ENCODE measurements around the gene ZNF19.

ZNF19 gene

GRCh38 chr16:71474864-71475263, 14.3 kb downstream of the ZNF19 start:
- DNase-seq (ENCODE audit: low spot score): no peak
- Histone ChIP-seq H3K4me3 (no peak overlapping the region), H3K27ac (no peak overlapping the region)
- TF ChIP-seq CTCF (IDR thresholded peaks at IDR 0.05): no peak

DNA sequence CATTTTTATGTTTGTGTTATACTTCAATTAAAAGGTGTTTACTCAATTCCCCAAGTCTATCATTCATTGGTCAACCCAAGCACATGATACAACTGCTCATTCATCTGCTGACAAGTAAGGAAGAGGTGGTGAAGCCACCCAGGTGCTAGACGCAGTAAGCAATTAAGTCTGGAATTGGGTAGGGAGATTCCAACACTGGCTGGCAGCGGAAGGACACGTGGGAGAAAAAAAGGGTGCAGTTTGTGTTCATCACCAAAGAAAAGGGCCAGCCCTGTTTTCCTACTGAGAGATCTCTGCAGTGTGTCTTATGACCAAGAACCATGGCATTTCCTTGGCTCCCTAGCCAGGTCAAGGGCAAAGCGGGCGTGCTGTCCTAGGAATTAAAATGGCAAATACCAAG, 15.2 kb downstream of the ZNF19 start:
- Histone ChIP-seq H3K27ac (no peak overlapping the region), H3K4me3 (no peak overlapping the region)
- no peak for DNase-seq (ENCODE audit: low spot score)
- no peak for TF ChIP-seq CTCF (IDR thresholded peaks at IDR 0.05)

DNA sequence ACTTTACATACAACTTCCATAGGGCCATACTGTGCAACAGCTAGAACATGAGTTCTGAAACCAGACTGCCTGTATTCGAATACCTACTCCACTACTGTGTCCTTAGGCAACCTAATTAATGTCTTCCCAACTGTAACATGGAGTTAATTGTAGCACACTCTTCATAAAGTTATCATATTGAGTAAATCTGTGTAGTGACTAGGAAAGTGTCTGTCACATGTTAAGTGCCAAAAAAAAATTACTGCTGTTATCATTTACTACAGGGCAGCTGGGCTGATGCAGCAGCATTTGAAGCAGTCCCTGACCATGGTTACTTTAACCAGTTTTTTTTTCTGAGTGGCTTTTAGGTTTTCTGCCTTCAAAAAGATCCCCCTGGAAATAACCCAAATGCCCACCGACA, 16.2 kb downstream of the ZNF19 start:
- Histone ChIP-seq H3K27ac (no peak overlapping the region), H3K4me3 (no peak overlapping the region)
- no peak for TF ChIP-seq CTCF (IDR thresholded peaks at IDR 0.05)
- DNase-seq (ENCODE audit: low spot score): no peak

DNA sequence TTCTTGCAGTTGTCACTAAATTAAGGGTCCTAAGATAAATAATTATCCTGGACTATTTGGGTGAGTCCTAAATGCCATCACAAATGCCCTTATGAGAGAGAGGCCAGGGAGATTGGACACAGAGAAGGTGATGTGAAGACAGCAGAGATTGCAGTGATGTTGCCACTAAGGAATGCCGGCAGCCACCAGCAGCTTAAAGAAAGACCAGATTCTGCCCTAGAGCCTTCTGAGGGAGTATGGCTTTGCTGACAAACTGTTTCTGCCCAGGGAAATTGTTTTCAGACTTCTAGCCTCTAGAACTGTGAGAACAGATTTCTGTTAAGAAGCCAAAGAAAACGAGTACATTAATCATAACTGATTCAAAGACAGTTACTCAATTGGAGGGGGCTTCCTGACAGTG, 17.1 kb downstream of the ZNF19 start:
- no peak for DNase-seq (ENCODE audit: low spot score)
- H3K4me3 ChIP-seq: no peak overlapping the region
- no peak overlapping the region for H3K27ac ChIP-seq
- no peak for TF ChIP-seq CTCF (IDR thresholded peaks at IDR 0.05)

DNA sequence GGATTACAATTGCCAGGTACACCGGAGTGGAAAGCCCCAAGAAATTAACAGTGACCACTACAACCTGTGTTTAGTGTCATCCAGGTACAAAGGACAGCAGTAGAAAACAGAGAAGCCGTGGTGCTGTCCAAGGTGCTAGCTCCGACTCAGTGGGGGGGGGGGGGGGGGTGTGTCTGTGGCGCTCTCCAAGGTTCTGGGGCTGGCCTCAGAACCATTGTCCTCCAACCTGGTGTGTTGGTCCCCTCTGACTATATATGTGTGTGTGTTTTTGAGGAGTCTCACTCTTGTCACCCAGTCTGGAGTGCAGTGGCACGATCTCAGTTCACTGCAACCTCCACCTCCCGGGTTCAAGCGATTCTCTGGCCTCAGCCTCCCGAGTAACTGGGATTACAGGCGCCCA, 21.3 kb downstream of the ZNF19 start:
- no peak overlapping the region for H3K4me3 ChIP-seq
- H3K27ac ChIP-seq: no peak overlapping the region
- TF ChIP-seq CTCF (IDR thresholded peaks at IDR 0.05): no peak
- DNase-seq (ENCODE audit: low spot score): no peak

- no peak for TF ChIP-seq CTCF (IDR thresholded peaks at IDR 0.05)
- DNase-seq (ENCODE audit: low spot score): no peak
- H3K27ac ChIP-seq: no peak overlapping the region
- H3K4me3 ChIP-seq: no peak overlapping the region
Observed at GRCh38 chr16:71464231-71464630, 24.9 kb downstream of the ZNF19 start.

DNA sequence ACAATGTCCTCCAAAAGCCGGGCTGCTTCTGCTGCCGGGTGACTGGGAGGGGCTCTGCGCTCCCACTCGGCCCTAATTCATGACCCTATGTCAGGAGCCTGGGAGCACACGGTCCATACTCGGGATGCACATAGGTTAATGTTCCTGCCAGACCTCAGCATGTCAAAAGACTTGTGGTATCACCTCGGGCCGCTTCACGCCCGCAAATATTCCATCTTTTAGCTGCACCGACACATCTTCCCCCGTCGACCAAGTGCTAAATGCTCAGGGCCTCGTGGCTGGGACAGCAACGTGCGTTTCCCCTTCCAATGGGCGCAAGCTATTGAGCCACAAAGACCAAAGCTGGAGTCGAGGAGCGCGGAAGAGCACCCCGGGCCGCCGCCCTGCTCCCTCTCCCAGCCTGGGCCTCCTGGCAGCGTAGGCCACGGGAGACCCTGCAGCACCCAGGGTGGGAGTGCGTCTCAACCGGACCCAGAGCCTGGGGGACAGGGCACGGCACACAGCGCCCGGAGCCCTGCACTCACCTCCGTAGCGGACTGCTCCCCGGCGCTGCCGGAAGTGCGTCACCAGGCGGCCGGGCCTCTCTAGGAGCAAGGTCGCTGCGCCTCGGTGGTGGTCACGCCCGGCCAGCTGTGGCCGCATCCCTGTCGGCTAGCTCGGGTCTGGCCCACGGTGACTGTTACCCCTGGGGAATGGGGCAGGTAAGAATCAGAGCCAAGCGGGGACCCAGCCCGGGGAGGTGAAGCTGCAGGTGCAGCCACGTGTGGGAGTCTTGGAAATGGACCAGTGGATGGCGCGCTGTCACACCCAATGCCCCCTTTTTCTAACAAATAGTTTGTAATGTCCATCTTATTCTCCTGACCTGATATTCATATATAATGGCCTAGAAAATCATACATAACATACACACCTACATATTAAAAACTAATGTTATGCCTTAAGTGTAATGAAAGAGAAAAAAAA, 27.2 kb downstream of the ZNF19 start, which contains the start of gene ZNF23:
ZNF23 (minus strand) TSS at position 562 of the 963 bp plus-strand sequence. CDS start 5,451 bp downstream, outside the sequence.
- Histone ChIP-seq H3K27ac (peak within 1 kb of the TSS; percentile 66 to 93), H3K4me3 (peak within 1 kb of the TSS; percentile 100)
- no peak for TF ChIP-seq CTCF (IDR thresholded peaks at IDR 0.05)
- DNase-seq (ENCODE audit: low spot score): peak; percentile 88

Data from coronary artery (tissue), 2 donors.